K562 (cell line): ENCODE measurements around the gene AFF3. TPM values are rescaled to one million over a fixed set of nuclear protein-coding genes. Genes with fewer than 3 reads are reported as not detected.

Experiments
- ATAC-seq: fragments of 200-7000 bp; cut with Tn5 transposase; 3 replicates; pipeline ENCODE4 v1.9.1; 2020; ENCODE audit warnings: moderate library complexity
- BruUV-seq: library from RNA; stranded (reverse); fragments of 400-500 nt; replicated peaks from 2 replicates; lab custom pipeline; 2021; lab: Mats Ljungman, UMichigan
- CTCF ChIA-PET: fragments of 300-600 bp; formaldehyde crosslinking; extraction: SDS; loops from one replicate; lab custom pipeline; 2021; ENCODE audit warnings: low intra/inter-chr PET ratio; lab: Yijun Ruan, JAX
- POLR2A ChIA-PET: fragments of 300-600, 350-650 bp; sonication (Branson Sonifier 250); formaldehyde crosslinking; extraction: SDS; loops from one replicate; lab custom pipeline; 2021; ENCODE audit warnings: antibody characterized with exemption, inconsistent platforms; lab: Yijun Ruan, JAX
- DNase-seq, 4 experiments: peaks; one replicate each; pipeline versions ENCODE4 v3.0.0 to v3.0.0-alpha.2; 2011 to 2018; ENCODE audit warnings: low spot score in 3 of 4, mixed read lengths in 3 of 4; ENCODE audit errors: extremely low read depth in 1 of 4
- FAIRE-seq: peaks from 2 replicates; lab custom pipeline; 2011; peaks lifted over from hg19 to GRCh38; lab: Jason Lieb, UNC
- H2AFZ ChIP-seq: 2 replicates; pipeline ENCODE4 v1.6.0; 2011; ENCODE audit warnings: low read depth, low read length, control low read depth, inconsistent platforms
- H3K27ac ChIP-seq: fragments of 200-600 bp; 3 replicates; pipeline ENCODE4 v1.8.0; 2011; ENCODE audit warnings: low read depth, mild to moderate bottlenecking, control low read depth, inconsistent platforms, low read length, moderate library complexity, mixed read lengths; ENCODE audit errors: extremely low read depth
- H3K27me3 ChIP-seq, 2 experiments: fragments of 300-600 bp in 1 of 2; 2 replicates in 1 of 2; 3 replicates in 1 of 2; pipeline versions ENCODE4 v1.6.0 to v1.8.0; 2011; ENCODE audit warnings: inconsistent platforms in 2 of 2, low read length in 2 of 2, mild to moderate bottlenecking in 1 of 2, mixed read lengths in 1 of 2, moderate library complexity in 1 of 2; ENCODE audit not compliant: control insufficient read depth in 2 of 2, insufficient read depth in 2 of 2
- H3K36me3 ChIP-seq: fragments of 300-600 bp; 3 replicates; pipeline ENCODE4 v1.8.0; 2011; ENCODE audit warnings: mild to moderate bottlenecking, low read length, inconsistent platforms; ENCODE audit not compliant: control insufficient read depth, insufficient read depth
- H3K4me1 ChIP-seq, 2 experiments: fragments of 200-600 bp in 1 of 2; replicated peaks in 1 of 2; 2 replicates in 1 of 2; 3 replicates in 1 of 2; pipeline versions ENCODE4 v1.5.1 to v1.8.0; 2011; ENCODE audit warnings: inconsistent platforms in 2 of 2, low read length in 2 of 2, mild to moderate bottlenecking in 1 of 2, mixed read lengths in 1 of 2, moderate library complexity in 1 of 2; ENCODE audit not compliant: control insufficient read depth in 2 of 2, insufficient read depth in 2 of 2
- H3K4me2 ChIP-seq: 2 replicates; pipeline ENCODE4 v1.6.1; 2011; ENCODE audit warnings: low read length, control low read depth, inconsistent platforms, mixed read lengths; ENCODE audit not compliant: insufficient read depth
- H3K4me3 ChIP-seq: fragments of 200-600 bp; sonication (generic), shearing (Covaris generic); 2 replicates; pipeline ENCODE4 v1.5.1; 2016; ENCODE audit warnings: control low read depth, inconsistent platforms
- H3K79me2 ChIP-seq: fragments of 200-600 bp; 3 replicates; pipeline ENCODE4 v1.8.0; 2011; ENCODE audit warnings: low read length, inconsistent platforms; ENCODE audit not compliant: control insufficient read depth, insufficient read depth
- H3K9ac ChIP-seq, 2 experiments: 2 replicates each; pipeline versions ENCODE4 v1.6.0 to v1.6.1; 2011; ENCODE audit warnings: low read depth in 2 of 2, low read length in 2 of 2, control low read depth in 1 of 2, inconsistent platforms in 1 of 2, mild to moderate bottlenecking in 1 of 2, mixed read lengths in 1 of 2; ENCODE audit not compliant: insufficient read depth in 1 of 2
- H3K9me1 ChIP-seq: one replicate; pipeline ENCODE4 v1.6.0; 2011; ENCODE audit warnings: inconsistent platforms, mild to moderate bottlenecking, low read length, moderate library complexity; ENCODE audit not compliant: control insufficient read depth, insufficient read depth
- H3K9me3 ChIP-seq: replicated peaks from 2 replicates; pipeline ENCODE4 v1.5.1; 2011; ENCODE audit warnings: low read depth, low read length, inconsistent platforms; ENCODE audit not compliant: control insufficient read depth, insufficient read depth
- H4K20me1 ChIP-seq: replicated peaks from 2 replicates; pipeline ENCODE4 v1.6.1; 2011; ENCODE audit warnings: low read length, inconsistent platforms, mixed read lengths; ENCODE audit not compliant: control insufficient read depth, insufficient read depth
- BRD9 ChIP-seq: fragments of 450-650 bp; IDR thresholded peaks from 2 replicates; pipeline ENCODE4 v1.6.1; 2018; ENCODE audit warnings: low read depth; ENCODE audit not compliant: partially characterized antibody
- HIVEP1 ChIP-seq: fragments of 250-450 bp; sonication (Bioruptor Pico); IDR thresholded peaks from 2 replicates; pipeline ENCODE4 v1.4.0; 2020; ENCODE audit warnings: mild to moderate bottlenecking
- ILK ChIP-seq: fragments of 450-650 bp; IDR thresholded peaks from 2 replicates; pipeline ENCODE4 v1.6.1; 2016; ENCODE audit warnings: missing genetic modification characterization, low read depth, mild to moderate bottlenecking, missing compliant biosample characterization, moderate library complexity, borderline replicate concordance
- IRF2 ChIP-seq: sonication (generic); formaldehyde crosslinking; IDR thresholded peaks from 2 replicates; pipeline ENCODE4 v1.8.1; 2022; ENCODE audit warnings: mild to moderate bottlenecking, missing genetic modification reagents
- NCOA6 ChIP-seq: fragments of 450-650 bp; IDR thresholded peaks from 2 replicates; pipeline ENCODE4 v1.6.1; 2017; ENCODE audit warnings: mild to moderate bottlenecking
- TAF15 ChIP-seq: fragments of 200-400 bp; formaldehyde crosslinking; IDR thresholded peaks from 2 replicates; pipeline ENCODE4 v1.6.1; 2017; ENCODE audit warnings: mild to moderate bottlenecking, low read depth, low read length, moderate library complexity
- TEAD4 ChIP-seq, 2 experiments: sonication (generic) in 1 of 2; formaldehyde crosslinking in 1 of 2; IDR thresholded peaks; 2 replicates each; pipeline versions ENCODE4 v1.6.1 to v1.8.0; 2012 to 2022; ENCODE audit warnings: borderline replicate concordance in 1 of 2, inconsistent platforms in 1 of 2, low read length in 1 of 2, mild to moderate bottlenecking in 1 of 2, missing genetic modification reagents in 1 of 2
- ZKSCAN8 ChIP-seq: fragments of 200-800 bp; sonication (Bioruptor generic); IDR thresholded peaks from 2 replicates; pipeline ENCODE4 v1.6.1; 2016; ENCODE audit warnings: missing genetic modification characterization, missing compliant biosample characterization
- ZNF165 ChIP-seq: fragments of 250-450 bp; sonication (Bioruptor Pico); IDR thresholded peaks from 2 replicates; pipeline ENCODE4 v1.4.0; 2020; ENCODE audit warnings: borderline replicate concordance
- ZNF224 ChIP-seq: sonication (generic); formaldehyde crosslinking; IDR thresholded peaks from 2 replicates; pipeline ENCODE4 v1.8.0; 2022; ENCODE audit warnings: mild to moderate bottlenecking, missing genetic modification reagents
- ZNF445 ChIP-seq: fragments of 250-450 bp; sonication (Bioruptor Pico); IDR thresholded peaks from 2 replicates; pipeline ENCODE4 v1.4.0; 2020; ENCODE audit warnings: low read depth, mild to moderate bottlenecking, moderate library complexity
- ZNF76 ChIP-seq: fragments of 250-450 bp; sonication (Bioruptor Pico); IDR thresholded peaks from 2 replicates; pipeline ENCODE4 v1.4.0; 2020; ENCODE audit warnings: mild to moderate bottlenecking, moderate library complexity, borderline replicate concordance
- WGBS: fragments of 100-300 bp; shearing (Covaris generic); methylation state at CpG from one replicate; pipeline ENCODE4 v1.1.6; 2016; ENCODE audit warnings: low coverage, mixed read lengths; ENCODE audit not compliant: insufficient coverage; ENCODE audit errors: missing lambda C conversion rate; 5-methylcytosine and 5-hydroxymethylcytosine counted together
- in situ Hi-C: fragments of 300-500 bp; cut with MboI; formaldehyde crosslinking; loops from 4 replicates; pipeline ENCODE4 v1.15.0; 2018; ENCODE audit warnings: inconsistent platforms, mixed read lengths
- intact Hi-C: fragments of 100-400 bp; cut with micrococcal nuclease; formaldehyde crosslinking; loops from 2 replicates; pipeline ENCODE4 v1.14.2; 2022
- polyA plus RNA-seq, 8 experiments: library from polyadenylated mRNA; depleted of rRNA in 4 of 8; stranded (reverse) in 5 of 8; unstranded in 3 of 8; fragments of >200 nt; fragmentation: Nextera tagmentation in 2 of 8; fragmentation: Illumina TruSeq in 1 of 8; extraction: Ambion mirVana in 2 of 8; extraction: Trizol in 1 of 8; gene quantifications; 2 replicates each; pipeline versions ENCODE4 v1.2.1 to v1.2.3, GENCODE V29; 2011 to 2014; ENCODE audit warnings: inconsistent platforms in 1 of 8, missing spikeins in 1 of 8
- total RNA-seq, 7 experiments: library from RNA; depleted of rRNA in 6 of 7; stranded (reverse); fragments of >200 nt in 6 of 7; fragmentation: Illumina TruSeq in 2 of 7; extraction: Trizol in 2 of 7; gene quantifications; 2 replicates each; pipeline versions ENCODE4 v1.2.1 to v1.2.3, GENCODE V29; 2011 to 2021; ENCODE audit warnings: low replicate concordance in 1 of 7
- TF ChIP-seq, protein P1 (sequence below): sonication (generic); formaldehyde crosslinking; IDR thresholded peaks from 2 replicates; pipeline ENCODE4 v1.9.0; 2022; ENCODE audit warnings: mild to moderate bottlenecking, missing genetic modification reagents
- TF ChIP-seq, protein P2 (sequence below): fragments of 250-450 bp; sonication (Bioruptor Pico); IDR thresholded peaks from 2 replicates; pipeline ENCODE4 v1.4.0; 2020; ENCODE audit warnings: borderline replicate concordance

Gene AFF3
- total and polyA plus RNA-seq, 9 of the 15 experiments (the other 6 are each of a cell fraction or from before 2014, with no cell fraction given): 0.02 to 0.11 TPM; not detected in 7

DNA sequence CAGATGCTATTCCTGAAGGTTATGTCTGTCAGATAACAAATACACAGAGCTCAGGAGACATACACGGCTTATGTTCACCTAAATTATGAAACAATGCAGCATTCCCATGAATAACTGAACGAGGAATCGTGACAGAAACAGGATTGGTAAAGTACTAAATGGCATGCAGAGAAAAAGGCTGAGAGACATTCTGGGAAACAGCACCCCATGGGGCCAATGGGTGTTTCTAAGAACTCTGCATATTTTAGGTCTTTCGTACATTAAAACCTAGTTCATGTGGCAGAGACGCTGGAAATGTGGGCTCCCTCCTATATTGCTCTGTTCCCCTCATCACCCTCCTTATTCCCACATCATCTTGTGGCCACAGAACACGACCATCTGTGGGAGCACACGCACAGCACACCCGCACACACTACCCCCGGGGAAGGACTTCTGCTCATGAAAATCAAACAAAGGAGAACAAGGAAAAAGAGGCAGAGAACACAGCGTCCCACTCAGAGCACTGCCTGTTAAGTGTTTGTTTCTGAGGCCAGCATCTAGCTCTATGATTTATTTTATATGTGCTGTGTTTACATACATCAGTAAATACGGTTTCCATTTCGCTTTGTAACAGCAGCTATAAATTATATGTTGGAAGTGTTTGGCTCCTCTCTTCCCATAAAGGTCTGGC is 143.6 kb downstream of the AFF3 start (continued):
- TF ChIP-seq, protein P1, sequence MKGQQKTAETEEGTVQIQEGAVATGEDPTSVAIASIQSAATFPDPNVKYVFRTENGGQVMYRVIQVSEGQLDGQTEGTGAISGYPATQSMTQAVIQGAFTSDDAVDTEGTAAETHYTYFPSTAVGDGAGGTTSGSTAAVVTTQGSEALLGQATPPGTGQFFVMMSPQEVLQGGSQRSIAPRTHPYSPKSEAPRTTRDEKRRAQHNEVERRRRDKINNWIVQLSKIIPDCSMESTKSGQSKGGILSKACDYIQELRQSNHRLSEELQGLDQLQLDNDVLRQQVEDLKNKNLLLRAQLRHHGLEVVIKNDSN (CRISPR knock-in tag): no peak
- TF ChIP-seq IRF2 (no peak), TEAD4 (IDR thresholded peaks at IDR 0.05; ENCODE audit: low read length) (no peak), TEAD4 (CRISPR knock-in tag; IDR thresholded peaks at IDR 0.05; ENCODE audit: borderline replicate concordance) (no peak)
- TF ChIP-seq, protein P2, sequence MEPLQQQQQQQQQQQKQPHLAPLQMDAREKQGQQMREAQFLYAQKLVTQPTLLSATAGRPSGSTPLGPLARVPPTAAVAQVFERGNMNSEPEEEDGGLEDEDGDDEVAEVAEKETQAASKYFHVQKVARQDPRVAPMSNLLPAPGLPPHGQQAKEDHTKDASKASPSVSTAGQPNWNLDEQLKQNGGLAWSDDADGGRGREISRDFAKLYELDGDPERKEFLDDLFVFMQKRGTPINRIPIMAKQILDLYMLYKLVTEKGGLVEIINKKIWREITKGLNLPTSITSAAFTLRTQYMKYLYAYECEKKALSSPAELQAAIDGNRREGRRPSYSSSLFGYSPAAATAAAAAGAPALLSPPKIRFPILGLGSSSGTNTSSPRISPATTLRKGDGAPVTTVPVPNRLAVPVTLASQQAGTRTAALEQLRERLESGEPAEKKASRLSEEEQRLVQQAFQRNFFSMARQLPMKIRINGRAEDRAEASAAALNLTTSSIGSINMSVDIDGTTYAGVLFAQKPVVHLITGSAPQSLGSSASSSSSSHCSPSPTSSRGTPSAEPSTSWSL (CRISPR knock-in tag): no peak

DNA sequence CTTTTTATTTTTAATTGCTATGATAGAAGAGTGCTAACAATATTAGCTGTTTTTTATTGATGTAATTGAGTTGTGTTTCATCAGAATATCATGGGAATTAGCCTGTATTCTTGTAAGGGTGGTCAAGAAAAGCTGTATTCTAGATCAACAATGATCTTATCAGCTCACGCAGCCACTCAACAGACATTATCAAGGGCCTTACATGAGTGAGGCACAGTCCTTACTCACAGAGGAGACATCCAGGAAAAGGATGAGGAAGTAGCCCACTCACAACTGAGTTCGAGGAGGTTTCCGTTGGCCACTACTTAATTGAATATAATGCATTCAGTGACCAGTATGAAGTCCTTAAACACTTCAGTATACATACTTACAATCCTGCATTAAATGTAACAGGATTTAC is 152.5 kb downstream of the AFF3 start:
- 0% methylated on average over 3 of the region's 3 CpGs for WGBS
- in situ Hi-C loops (no loop called here), intact Hi-C loops (no loop called here)
- TF ChIP-seq BRD9: no peak
- no peak for TF ChIP-seq TAF15
- TF ChIP-seq NCOA6: no peak
- TF ChIP-seq ZNF165 (CRISPR knock-in tag): no peak
- TF ChIP-seq ZNF224: no peak
- TF ChIP-seq ZKSCAN8 (CRISPR knock-in tag): no peak
- TF ChIP-seq HIVEP1 (CRISPR knock-in tag): no peak
- TF ChIP-seq ZNF76 (CRISPR knock-in tag): no peak
- no peak for TF ChIP-seq ZNF445
- TF ChIP-seq ILK: no peak

More for the DNA sequence above, 152.5 kb downstream of the AFF3 start:
- H3K4me3 ChIP-seq: no peak overlapping the region
- no peaks in the 10 kb centered on the region for H3K79me2 ChIP-seq
- H3K9me3 ChIP-seq: no peaks in the 10 kb centered on the region
- no peaks in the 10 kb centered on the region for H3K36me3 ChIP-seq
- no peak for FAIRE-seq
- no peaks in the 10 kb centered on the region for H3K9me1 ChIP-seq
- H3K9ac ChIP-seq: no peak overlapping the region
- no peak for ATAC-seq
- H3K4me1 ChIP-seq: no peaks in the 10 kb centered on the region
- DNase-seq: no peak
- no peak overlapping the region for H3K27ac ChIP-seq
- H3K27me3 ChIP-seq: peaks cover 0 to 14% of the 10 kb centered on the region in 2 experiments; a peak in 3 of 5 replicates
- H3K4me2 ChIP-seq: no peak overlapping the region
- H4K20me1 ChIP-seq: no peaks in the 10 kb centered on the region
- ChIA-PET POLR2A (interaction anchor here (1.1 kb wide), 1 partner anchor 49 kb away, joined by 3 read pairs; no protein-coding TSS in a partner anchor), CTCF (no interaction called here)
- H2AFZ ChIP-seq: no peak overlapping the region
- BruUV-seq: no TSS peak
